ENCODE measurements around the gene DOP1B.
"Not testable (repeated sequence)": the region's sequence is repeated elsewhere in the genome, so short reads cannot be mapped to it uniquely, and the experiment has no call there.

Gene DOP1B

GRCh38 chr21:36127250-36127904 lies 29.2 kb upstream of the DOP1B start:
- no peak overlapping the region for H3K4me3 ChIP-seq (ENCODE audit: insufficient read depth in 1 of 2, low read depth in 1 of 2, low read length in 2 of 2)
- H3K36me3 ChIP-seq (ENCODE audit: control insufficient read depth in 1 of 2, insufficient read depth in 2 of 2, low read depth in 1 of 2, low read length in 2 of 2) = peaks cover 0 to 4% of the 10 kb centered on the region in 2 experiments
- H4K91ac ChIP-seq (ENCODE audit: low read length) = no peak overlapping the region
- peak overlapping the region; percentile 39 for H2BK15ac ChIP-seq (ENCODE audit: low read depth, poor library complexity, severe bottlenecking)
- WGBS = 95% methylated on average over 6 of the region's 10 CpGs
- no peaks in the 10 kb centered on the region for H3K9me3 ChIP-seq (ENCODE audit: control insufficient read depth, low read length)
- no peaks in the 10 kb centered on the region for H3K27me3 ChIP-seq (ENCODE audit: control insufficient read depth in 1 of 2, insufficient read depth in 1 of 2, low read length in 2 of 2)
- no peak overlapping the region for H3K14ac ChIP-seq (ENCODE audit: low read length in 2 of 2)
- H2BK120ac ChIP-seq (ENCODE audit: low read depth, low read length) = no peak overlapping the region
- no peak for DNase-seq
- no peak overlapping the region for H3K27ac ChIP-seq (ENCODE audit: low read length, poor library complexity, severe bottlenecking)
- no peak overlapping the region for H3K18ac ChIP-seq (ENCODE audit: low read depth in 1 of 2, low read length in 2 of 2)
- no peak overlapping the region for H2BK12ac ChIP-seq (ENCODE audit: low read length in 2 of 2)
- H3K79me1 ChIP-seq (replicated peaks; ENCODE audit: low read length, poor library complexity, severe bottlenecking) = no peaks in the 10 kb centered on the region
- H2BK5ac ChIP-seq (ENCODE audit: low read depth, low read length, poor library complexity, severe bottlenecking) = no peak overlapping the region
- no peak overlapping the region for H3K9ac ChIP-seq (ENCODE audit: low read length)
- no peak overlapping the region for H2AK5ac ChIP-seq (ENCODE audit: low read length, severe bottlenecking)
- H4K8ac ChIP-seq (ENCODE audit: low read length) = no peak overlapping the region
- peak overlapping the region; percentile 31 for H2AFZ ChIP-seq (ENCODE audit: low read depth, low read length)
- no peak overlapping the region for H3K4ac ChIP-seq (ENCODE audit: low read depth in 1 of 2, low read length in 2 of 2)
- H3K4me2 ChIP-seq (ENCODE audit: low read length, poor library complexity, severe bottlenecking) = no peak overlapping the region
- H3K23ac ChIP-seq (ENCODE audit: low read length in 2 of 2) = no peak overlapping the region
- peaks cover 3% of the 10 kb centered on the region for H3K4me1 ChIP-seq (ENCODE audit: control insufficient read depth, insufficient read depth, low read depth, low read length)

DNA sequence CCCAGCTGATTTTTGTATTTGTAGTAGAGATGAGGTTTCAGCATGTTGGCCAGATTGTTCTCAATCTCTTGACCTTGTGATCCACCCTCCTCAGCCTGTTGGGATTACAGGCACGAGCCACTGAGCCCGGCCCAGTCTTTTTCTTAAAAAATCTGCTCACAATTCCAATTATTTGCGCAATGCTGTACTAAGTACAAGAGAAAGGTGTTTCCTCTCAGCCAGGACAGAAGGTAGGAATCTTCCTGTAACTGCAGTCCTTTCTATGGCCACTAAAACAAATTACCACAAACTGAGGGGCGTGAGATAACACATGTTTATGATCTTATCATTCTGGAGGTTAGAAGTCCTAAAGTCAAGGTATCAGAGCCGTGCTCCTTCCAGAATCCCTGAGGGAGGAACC lies 28.6 kb upstream of the DOP1B start:
- Histone ChIP-seq H2AK5ac (ENCODE audit: low read length, severe bottlenecking) (no peak overlapping the region), H3K27ac (ENCODE audit: low read length, poor library complexity, severe bottlenecking) (no peak overlapping the region), H3K18ac (ENCODE audit: low read depth in 1 of 2, low read length in 2 of 2) (no peak overlapping the region), H3K4me2 (ENCODE audit: low read length, poor library complexity, severe bottlenecking) (no peak overlapping the region), H3K4me3 (ENCODE audit: insufficient read depth in 1 of 2, low read depth in 1 of 2, low read length in 2 of 2) (no peak overlapping the region), H3K79me1 (replicated peaks; ENCODE audit: low read length, poor library complexity, severe bottlenecking) (no peaks in the 10 kb centered on the region), H3K4me1 (ENCODE audit: control insufficient read depth, insufficient read depth, low read depth, low read length) (peaks cover 3% of the 10 kb centered on the region), H3K36me3 (ENCODE audit: control insufficient read depth in 1 of 2, insufficient read depth in 2 of 2, low read depth in 1 of 2, low read length in 2 of 2) (peaks cover 0 to 9% of the 10 kb centered on the region in 2 experiments), H3K4ac (ENCODE audit: low read depth in 1 of 2, low read length in 2 of 2) (no peak overlapping the region), H3K14ac (ENCODE audit: low read length in 2 of 2) (no peak overlapping the region), H2BK12ac (ENCODE audit: low read length in 2 of 2) (no peak overlapping the region), H2BK5ac (ENCODE audit: low read depth, low read length, poor library complexity, severe bottlenecking) (no peak overlapping the region), H2BK15ac (ENCODE audit: low read depth, poor library complexity, severe bottlenecking) (no peak overlapping the region), H3K23ac (ENCODE audit: low read length in 2 of 2) (no peak overlapping the region), H2AFZ (ENCODE audit: low read depth, low read length) (no peak overlapping the region), H3K9me3 (ENCODE audit: control insufficient read depth, low read length) (no peaks in the 10 kb centered on the region), H4K8ac (ENCODE audit: low read length) (no peak overlapping the region), H2BK120ac (ENCODE audit: low read depth, low read length) (no peak overlapping the region), H3K9ac (ENCODE audit: low read length) (no peak overlapping the region), H4K91ac (ENCODE audit: low read length) (no peak overlapping the region), H3K27me3 (ENCODE audit: control insufficient read depth in 1 of 2, insufficient read depth in 1 of 2, low read length in 2 of 2) (no peaks in the 10 kb centered on the region)
- WGBS = 86% methylated on average over 5 of the region's 5 CpGs
- DNase-seq = no peak

- no peak overlapping the region for H2BK120ac ChIP-seq (ENCODE audit: low read depth, low read length)
- no peaks in the 10 kb centered on the region for H3K9me3 ChIP-seq (ENCODE audit: control insufficient read depth, low read length)
- H3K4me1 ChIP-seq (ENCODE audit: control insufficient read depth, insufficient read depth, low read depth, low read length) = peaks cover 6% of the 10 kb centered on the region
- H3K4ac ChIP-seq (ENCODE audit: low read depth in 1 of 2, low read length in 2 of 2) = no peak overlapping the region
- peaks cover 0 to 9% of the 10 kb centered on the region in 2 experiments for H3K36me3 ChIP-seq (ENCODE audit: control insufficient read depth in 1 of 2, insufficient read depth in 2 of 2, low read depth in 1 of 2, low read length in 2 of 2)
- H3K4me3 ChIP-seq (ENCODE audit: insufficient read depth in 1 of 2, low read depth in 1 of 2, low read length in 2 of 2) = no peak overlapping the region
- H3K23ac ChIP-seq (ENCODE audit: low read length in 2 of 2) = no peak overlapping the region
- no peak overlapping the region for H3K4me2 ChIP-seq (ENCODE audit: low read length, poor library complexity, severe bottlenecking)
- H3K27me3 ChIP-seq (ENCODE audit: control insufficient read depth in 1 of 2, insufficient read depth in 1 of 2, low read length in 2 of 2) = no peaks in the 10 kb centered on the region
- WGBS = 77% methylated on average over 2 of the region's 2 CpGs
- H3K14ac ChIP-seq (ENCODE audit: low read length in 2 of 2) = no peak overlapping the region
- H2BK5ac ChIP-seq (ENCODE audit: low read depth, low read length, poor library complexity, severe bottlenecking) = no peak overlapping the region
- H3K27ac ChIP-seq (ENCODE audit: low read length, poor library complexity, severe bottlenecking) = no peak overlapping the region
- no peak overlapping the region for H3K18ac ChIP-seq (ENCODE audit: low read depth in 1 of 2, low read length in 2 of 2)
- H4K8ac ChIP-seq (ENCODE audit: low read length) = no peak overlapping the region
- no peak overlapping the region for H2BK15ac ChIP-seq (ENCODE audit: low read depth, poor library complexity, severe bottlenecking)
- H4K91ac ChIP-seq (ENCODE audit: low read length) = no peak overlapping the region
- H2AFZ ChIP-seq (ENCODE audit: low read depth, low read length) = no peak overlapping the region
- no peak overlapping the region for H2AK5ac ChIP-seq (ENCODE audit: low read length, severe bottlenecking)
- H2BK12ac ChIP-seq (ENCODE audit: low read length in 2 of 2) = no peak overlapping the region
- no peaks in the 10 kb centered on the region for H3K79me1 ChIP-seq (replicated peaks; ENCODE audit: low read length, poor library complexity, severe bottlenecking)
- peak overlapping the region; percentile 45 for H3K9ac ChIP-seq (ENCODE audit: low read length)
- no peak for DNase-seq
These were observed 27.4 kb upstream of the DOP1B start for GRCh38 chr21:36129219-36129618.

DNA sequence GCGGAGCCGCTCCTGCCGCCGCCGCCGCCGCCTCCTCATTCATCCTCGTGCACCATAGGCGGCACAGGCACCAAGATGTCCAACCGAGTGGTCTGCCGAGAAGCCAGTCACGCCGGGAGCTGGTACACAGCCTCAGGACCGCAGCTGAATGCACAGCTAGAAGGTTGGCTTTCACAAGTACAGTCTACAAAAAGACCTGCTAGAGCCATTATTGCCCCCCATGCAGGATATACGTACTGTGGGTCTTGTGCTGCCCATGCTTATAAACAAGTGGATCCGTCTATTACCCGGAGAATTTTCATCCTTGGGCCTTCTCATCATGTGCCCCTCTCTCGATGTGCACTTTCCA lies 26.2 kb upstream of the DOP1B start:
- Histone ChIP-seq H3K4me2 (ENCODE audit: low read length, poor library complexity, severe bottlenecking) (peak overlapping the region; percentile 52), H3K4me1 (ENCODE audit: control insufficient read depth, insufficient read depth, low read depth, low read length) (peaks cover 11% of the 10 kb centered on the region), H3K9ac (ENCODE audit: low read length) (peak overlapping the region; percentile 47), H3K4me3 (ENCODE audit: insufficient read depth in 1 of 2, low read depth in 1 of 2, low read length in 2 of 2) (peak overlapping the region in 1 of 2 experiments; percentile 58)
- H2BK5ac ChIP-seq (ENCODE audit: low read depth, low read length, poor library complexity, severe bottlenecking); H2BK120ac ChIP-seq (ENCODE audit: low read depth, low read length); H4K8ac ChIP-seq (ENCODE audit: low read length); H3K18ac ChIP-seq (ENCODE audit: low read depth in 1 of 2, low read length in 2 of 2); H3K23ac ChIP-seq (ENCODE audit: low read length in 2 of 2); H3K4ac ChIP-seq (ENCODE audit: low read depth in 1 of 2, low read length in 2 of 2); H3K36me3 ChIP-seq (ENCODE audit: control insufficient read depth in 1 of 2, insufficient read depth in 2 of 2, low read depth in 1 of 2, low read length in 2 of 2); H3K14ac ChIP-seq (ENCODE audit: low read length in 2 of 2); H3K27ac ChIP-seq (ENCODE audit: low read length, poor library complexity, severe bottlenecking); H3K9me3 ChIP-seq (ENCODE audit: control insufficient read depth, low read length); H3K79me1 ChIP-seq (replicated peaks; ENCODE audit: low read length, poor library complexity, severe bottlenecking); H2AFZ ChIP-seq (ENCODE audit: low read depth, low read length); H2AK5ac ChIP-seq (ENCODE audit: low read length, severe bottlenecking); H3K27me3 ChIP-seq (ENCODE audit: control insufficient read depth in 1 of 2, insufficient read depth in 1 of 2, low read length in 2 of 2); H4K91ac ChIP-seq (ENCODE audit: low read length); H2BK12ac ChIP-seq (ENCODE audit: low read length in 2 of 2); H2BK15ac ChIP-seq (ENCODE audit: low read depth, poor library complexity, severe bottlenecking); DNase-seq: not testable (repeated sequence)
- 23% methylated on average over 9 of the region's 18 CpGs for WGBS
